ENCODE measurements around the gene RRBP1.

The RRBP1 gene

GRCh38 chr20:17584689-17585088 lies 97.4 kb downstream of the RRBP1 start:
- CTCF ChIA-PET, result no interaction called here
- H3K27ac ChIP-seq, result peak overlapping the region; percentile 41; the same call in 1 of the 2 replicates
- POLR2A ChIA-PET (ENCODE audit: low non-redundant PET), result interaction anchor here (0.9 kb wide), 1 partner anchor 97 kb away, joined by 9 read pairs; no protein-coding TSS in a partner anchor
- no peak for DNase-seq (ENCODE audit: low spot score)
- no peak for TF ChIP-seq CTCF (conservative IDR thresholded peaks at IDR 0.05; ENCODE audit: low read depth)

GRCh38 chr20:17583126-17583525 lies 98.9 kb downstream of the RRBP1 start:
- TF ChIP-seq CTCF (conservative IDR thresholded peaks at IDR 0.05; ENCODE audit: low read depth), result no peak
- POLR2A ChIA-PET (ENCODE audit: low non-redundant PET), result no interaction called here
- CTCF ChIA-PET, result interaction anchor here (0.7 to 1.0 kb wide), 3 partner anchors 11 to 46 kb away, joined by 3 to 4 read pairs (median 3); no protein-coding TSS in a partner anchor
- no peak for DNase-seq (ENCODE audit: low spot score)
- no peak overlapping the region for H3K27ac ChIP-seq

- CTCF ChIA-PET, result interaction anchor here (0.6 to 2.3 kb wide), 3 partner anchors 11 to 76 kb away, joined by 3 to 7 read pairs (median 6); no protein-coding TSS in a partner anchor
- DNase-seq (ENCODE audit: low spot score), result no peak
- H3K27ac ChIP-seq, result no peak overlapping the region
- POLR2A ChIA-PET (ENCODE audit: low non-redundant PET), result interaction anchor here (0.7 kb wide), 1 partner anchor 11 kb away, joined by 4 read pairs; the partner anchor contains the start of gene DSTN
- no peak for TF ChIP-seq CTCF (conservative IDR thresholded peaks at IDR 0.05; ENCODE audit: low read depth)
These were observed 101.1 kb downstream of the RRBP1 start for GRCh38 chr20:17580895-17581294.

- ChIA-PET POLR2A (ENCODE audit: low non-redundant PET) (interaction anchor here (0.6 kb wide), 1 partner anchor 10 kb away, joined by 3 read pairs; the partner anchor contains the start of gene DSTN), CTCF (interaction anchor here (2.3 kb wide), 1 partner anchor 13 kb away, joined by 7 read pairs; no protein-coding TSS in a partner anchor)
- 0 out of 2 replicates have a peak overlapping the region, but pooled peaks have one; percentile 21 for H3K27ac ChIP-seq
- TF ChIP-seq CTCF (conservative IDR thresholded peaks at IDR 0.05; ENCODE audit: low read depth), result no peak
- DNase-seq (ENCODE audit: low spot score), result peak; percentile 47
These were observed 102.5 kb downstream of the RRBP1 start for GRCh38 chr20:17579369-17580039.

- TF ChIP-seq CTCF (conservative IDR thresholded peaks at IDR 0.05; ENCODE audit: low read depth), result no peak
- DNase-seq (ENCODE audit: low spot score), result no peak
- POLR2A ChIA-PET (ENCODE audit: low non-redundant PET), result no interaction called here
- CTCF ChIA-PET, result no interaction called here
- H3K27ac ChIP-seq, result no peak overlapping the region
These were observed 105.8 kb downstream of the RRBP1 start for GRCh38 chr20:17576215-17576614.

GRCh38 chr20:17573463-17573862 lies 108.6 kb downstream of the RRBP1 start:
- CTCF ChIA-PET, result interaction anchor here (0.6 kb wide), 1 partner anchor 819 kb away, joined by 7 read pairs; no protein-coding TSS in a partner anchor
- no peak overlapping the region for H3K27ac ChIP-seq
- DNase-seq (ENCODE audit: low spot score), result no peak
- no peak for TF ChIP-seq CTCF (conservative IDR thresholded peaks at IDR 0.05; ENCODE audit: low read depth)
- POLR2A ChIA-PET (ENCODE audit: low non-redundant PET), result interaction anchor here (0.6 to 0.7 kb wide), 3 partner anchors 16 to 46 kb away, joined by 3 to 5 read pairs (median 4); no protein-coding TSS in a partner anchor

Data from RWPE1 (cell line).